Liver (tissue), 9 donors: ENCODE data around the gene SLC9A4. TPM values are rescaled to one million over a fixed set of nuclear protein-coding genes. Genes with fewer than 3 reads are reported as not detected.

Experiments used
- DNase-seq: peaks from one replicate; pipeline ENCODE4 v3.0.0-alpha.2; 2017; ENCODE audit warnings: low spot score
- H3K27ac ChIP-seq, 2 donors: one replicate each; pipeline ENCODE4 v1.7.0; 2013; ENCODE audit warnings: inconsistent platforms in 2 of 2, low read length in 2 of 2, control low read depth in 1 of 2, low read depth in 1 of 2, mild to moderate bottlenecking in 1 of 2
- H3K27me3 ChIP-seq, 4 donors: one replicate each; pipeline versions ENCODE4 v1.6.1 to v1.7.0; 2013; ENCODE audit warnings: low read length in 3 of 4, inconsistent platforms in 1 of 4, mild to moderate bottlenecking in 1 of 4, moderate library complexity in 1 of 4; ENCODE audit not compliant: control insufficient read depth in 4 of 4, insufficient read depth in 4 of 4
- H3K36me3 ChIP-seq, 4 donors: one replicate each; pipeline versions ENCODE4 v1.6.1 to v1.7.0; 2013; ENCODE audit warnings: low read length in 3 of 4, mild to moderate bottlenecking in 3 of 4, low read depth in 1 of 4, moderate library complexity in 1 of 4; ENCODE audit not compliant: control insufficient read depth in 4 of 4, insufficient read depth in 3 of 4
- H3K4me1 ChIP-seq, 4 donors: one replicate each; pipeline versions ENCODE4 v1.6.1 to v1.7.0; 2013; ENCODE audit warnings: low read length in 3 of 4, mild to moderate bottlenecking in 3 of 4, moderate library complexity in 1 of 4; ENCODE audit not compliant: control insufficient read depth in 4 of 4, insufficient read depth in 4 of 4
- H3K4me3 ChIP-seq, 3 donors: one replicate each; pipeline versions ENCODE4 v1.6.1 to v1.7.0; 2013; ENCODE audit warnings: low read length in 3 of 3, control low read depth in 1 of 3, low read depth in 1 of 3, mild to moderate bottlenecking in 1 of 3
- H3K9ac ChIP-seq, 2 donors: one replicate each; pipeline ENCODE4 v1.7.0; 2013; ENCODE audit warnings: low read length in 2 of 2, mild to moderate bottlenecking in 2 of 2, moderate library complexity in 2 of 2, control low read depth in 1 of 2, low read depth in 1 of 2
- H3K9me3 ChIP-seq, 4 donors: one replicate each; pipeline versions ENCODE4 v1.6.1 to v1.7.0; 2013; ENCODE audit warnings: low read length in 3 of 4; ENCODE audit not compliant: control insufficient read depth in 4 of 4
- ATF3 ChIP-seq: IDR thresholded peaks from 2 replicates; pipeline ENCODE4 v1.6.1; 2016; ENCODE audit warnings: antibody characterized with exemption
- CTCF ChIP-seq: fragments of 150-350 bp; IDR thresholded peaks from 2 replicates; pipeline ENCODE4 v1.5.1; 2017; ENCODE audit warnings: improper control_type of control experiment, low read depth, low read length; ENCODE audit not compliant: missing input control
- FOXA2 ChIP-seq: IDR thresholded peaks from 2 replicates; pipeline ENCODE4 v1.6.1; 2016; ENCODE audit warnings: antibody characterized with exemption
- GABPA ChIP-seq, 2 donors: IDR thresholded peaks in 1 of 2; conservative IDR thresholded peaks in 1 of 2; 2 replicates each; pipeline ENCODE4 v1.6.1; 2016; ENCODE audit warnings: antibody characterized with exemption in 2 of 2, mild to moderate bottlenecking in 1 of 2, moderate library complexity in 1 of 2
- HNF4A ChIP-seq, 2 donors: conservative IDR thresholded peaks; 2 replicates each; pipeline ENCODE4 v1.6.1; 2016; ENCODE audit warnings: antibody characterized with exemption in 2 of 2, mild to moderate bottlenecking in 2 of 2
- HNF4G ChIP-seq: IDR thresholded peaks from 2 replicates; pipeline ENCODE4 v1.6.1; 2016; ENCODE audit warnings: antibody characterized with exemption
- JUND ChIP-seq, 2 donors: IDR thresholded peaks; 2 replicates each; pipeline ENCODE4 v1.6.1; 2016; ENCODE audit warnings: antibody characterized with exemption in 2 of 2
- MAX ChIP-seq: IDR thresholded peaks from 2 replicates; pipeline ENCODE4 v1.6.1; 2016; ENCODE audit warnings: antibody characterized with exemption
- NR2F2 ChIP-seq: IDR thresholded peaks from 2 replicates; pipeline ENCODE4 v1.6.1; 2016; ENCODE audit warnings: antibody characterized with exemption
- RAD21 ChIP-seq, 2 donors: IDR thresholded peaks; 2 replicates each; pipeline ENCODE4 v1.6.1; 2016; ENCODE audit warnings: antibody characterized with exemption in 2 of 2, mild to moderate bottlenecking in 2 of 2
- REST ChIP-seq: IDR thresholded peaks from 2 replicates; pipeline ENCODE4 v1.6.1; 2016; ENCODE audit warnings: antibody characterized with exemption, mild to moderate bottlenecking
- RXRA ChIP-seq, 2 donors: IDR thresholded peaks; 2 replicates each; pipeline ENCODE4 v1.6.1; 2017 to 2018; ENCODE audit warnings: antibody characterized with exemption in 2 of 2, mild to moderate bottlenecking in 1 of 2
- SP1 ChIP-seq: IDR thresholded peaks from 2 replicates; pipeline ENCODE4 v1.6.1; 2018; ENCODE audit warnings: antibody characterized with exemption, mild to moderate bottlenecking
- TAF1 ChIP-seq: conservative IDR thresholded peaks from 2 replicates; pipeline ENCODE4 v1.6.1; 2016; ENCODE audit warnings: antibody characterized with exemption, mild to moderate bottlenecking
- YY1 ChIP-seq: IDR thresholded peaks from 2 replicates; pipeline ENCODE4 v1.6.1; 2016; ENCODE audit warnings: antibody characterized with exemption, mild to moderate bottlenecking
- ZBTB33 ChIP-seq: IDR thresholded peaks from 2 replicates; pipeline ENCODE4 v1.6.1; 2016; ENCODE audit warnings: antibody characterized with exemption
- WGBS: extraction: QIAGEN DNeasy Blood & Tissue Kit; methylation state at CpG from one replicate; pipeline ENCODE4 v1.1.7; 2013; 5-methylcytosine and 5-hydroxymethylcytosine counted together
- polyA plus RNA-seq, 2 donors: library from polyadenylated mRNA; stranded (reverse) in 1 of 2; unstranded in 1 of 2; fragments of 200-250 nt in 1 of 2; fragments of >200 nt in 1 of 2; fragmentation: Nextera tagmentation in 1 of 2; extraction: Ambion mirVana in 1 of 2; gene quantifications; one replicate each; pipeline versions ENCODE4 v1.2.1 to v1.2.3, GENCODE V29; 2013 to 2015
- total RNA-seq, 2 donors: library from RNA; depleted of rRNA; stranded (reverse); fragments of >200 nt; gene quantifications; one replicate each; pipeline ENCODE4 v1.2.3, GENCODE V29; 2014
- donor health status: healthy.
- donor health status: healthy.
- donor health status: healthy.
- donor health status: healthy.
- donor health status: healthy.

Gene SLC9A4
- total and polyA plus RNA-seq, 4 donors, result not detected

GRCh38 chr2:102434655-102435381 is 38.2 kb upstream of the SLC9A4 start:
- 95% methylated on average over 2 of the region's 2 CpGs for WGBS
- Histone ChIP-seq H3K27ac (no peak overlapping the region), H3K36me3 (no peaks in the 10 kb centered on the region), H3K4me3 (no peak overlapping the region), H3K9ac (no peak overlapping the region), H3K9me3 (no peaks in the 10 kb centered on the region), H3K4me1 (no peaks in the 10 kb centered on the region), H3K27me3 (no peaks in the 10 kb centered on the region)
- DNase-seq, result no peak
- TF ChIP-seq MAX (no peak), HNF4G (no peak), FOXA2 (no peak), ZBTB33 (no peak), RXRA (IDR thresholded peaks at IDR 0.05) (no peak), ATF3 (no peak), JUND (IDR thresholded peaks at IDR 0.05) (no peak), HNF4A (conservative IDR thresholded peaks at IDR 0.05) (no peak), REST (no peak), YY1 (no peak), CTCF (no peak), TAF1 (no peak), GABPA (IDR thresholded peaks at IDR 0.05 in 1 of 2, conservative IDR thresholded peaks at IDR 0.05 in 1 of 2) (no peak), SP1 (no peak), RAD21 (IDR thresholded peaks at IDR 0.05) (no peak)

GRCh38 chr2:102435741-102436140 is 37.3 kb upstream of the SLC9A4 start:
- WGBS, result 86% methylated on average over 2 of the region's 2 CpGs
- no peak overlapping the region for H3K4me3 ChIP-seq
- H3K36me3 ChIP-seq, result no peaks in the 10 kb centered on the region
- H3K9me3 ChIP-seq, result no peaks in the 10 kb centered on the region
- no peaks in the 10 kb centered on the region for H3K4me1 ChIP-seq
- no peak overlapping the region for H3K27ac ChIP-seq
- no peaks in the 10 kb centered on the region for H3K27me3 ChIP-seq
- DNase-seq, result no peak
- H3K9ac ChIP-seq, result no peak overlapping the region
- TF ChIP-seq ATF3 (no peak), HNF4A (conservative IDR thresholded peaks at IDR 0.05) (no peak), YY1 (no peak), FOXA2 (no peak), HNF4G (no peak), MAX (no peak), NR2F2 (no peak), GABPA (IDR thresholded peaks at IDR 0.05 in 1 of 2, conservative IDR thresholded peaks at IDR 0.05 in 1 of 2) (no peak), JUND (IDR thresholded peaks at IDR 0.05) (no peak), CTCF (no peak)
